COLO668 (cell line): ENCODE measurements around the gene SMARCA2.
A peak's percentile ranks its signal among the peaks of the same experiment; 100 is the strongest.

Experiments
- DNase-seq: peaks from one replicate; lab custom pipeline; 2025; ENCODE audit not compliant: unreplicated experiment; lab: John Stamatoyannopoulos, UW

SMARCA2 gene

GRCh38 chr9:2164268-2164667 lies 149.1 kb downstream of the SMARCA2 start:
- no peak for DNase-seq

- no peak for DNase-seq
These were observed 151.1 kb downstream of the SMARCA2 start for GRCh38 chr9:2166203-2166602.

- no peak for DNase-seq
These were observed 153.9 kb downstream of the SMARCA2 start for GRCh38 chr9:2169035-2169434.

- DNase-seq: no peak
These were observed 155.6 kb downstream of the SMARCA2 start for GRCh38 chr9:2170722-2171121.

- no peak for DNase-seq
These were observed 158.0 kb downstream of the SMARCA2 start for GRCh38 chr9:2173170-2173569.

- DNase-seq: no peak
These were observed 158.7 kb downstream of the SMARCA2 start for GRCh38 chr9:2173861-2174260.

- DNase-seq: no peak
These were observed 159.2 kb downstream of the SMARCA2 start for GRCh38 chr9:2174306-2174705.

GRCh38 chr9:2174911-2175310 lies 159.8 kb downstream of the SMARCA2 start:
- no peak for DNase-seq

- DNase-seq: no peak
These were observed 162.0 kb downstream of the SMARCA2 start for GRCh38 chr9:2177121-2177520.

- no peak for DNase-seq
These were observed 163.0 kb downstream of the SMARCA2 start for GRCh38 chr9:2178034-2178734.

- DNase-seq: no peak
These were observed 164.4 kb downstream of the SMARCA2 start for GRCh38 chr9:2179567-2179966.

GRCh38 chr9:2180154-2180553 lies 165.0 kb downstream of the SMARCA2 start:
- no peak for DNase-seq

- DNase-seq: no peak
These were observed 165.6 kb downstream of the SMARCA2 start for GRCh38 chr9:2180704-2181103.

- DNase-seq: peak; percentile 13
These were observed 166.6 kb downstream of the SMARCA2 start for GRCh38 chr9:2181792-2182191.

- DNase-seq: no peak
These were observed 175.9 kb downstream of the SMARCA2 start for GRCh38 chr9:2190939-2191608.

GRCh38 chr9:2191609-2191972 lies 176.4 kb downstream of the SMARCA2 start:
- DNase-seq: no peak

- DNase-seq: no peak
These were observed 177.3 kb downstream of the SMARCA2 start for GRCh38 chr9:2192356-2192979.

GRCh38 chr9:2193552-2193951 lies 178.4 kb downstream of the SMARCA2 start:
- no peak for DNase-seq

- no peak for DNase-seq
These were observed 180.1 kb downstream of the SMARCA2 start for GRCh38 chr9:2195211-2195610.

GRCh38 chr9:2196757-2197156 lies 181.6 kb downstream of the SMARCA2 start:
- DNase-seq: no peak

GRCh38 chr9:2198956-2199635 lies 183.9 kb downstream of the SMARCA2 start:
- DNase-seq: no peak
